Dedifferentiated amniotic fluid mesenchymal stem cell (primary cell): Measurements from ENCODE around the gene PDZRN3.

ENCODE experiments used
- DNase-seq: peaks from one replicate; pipeline ENCODE4 v3.0.0-alpha.2; 2016; ENCODE audit errors: extremely low spot score

PDZRN3 gene

DNA sequence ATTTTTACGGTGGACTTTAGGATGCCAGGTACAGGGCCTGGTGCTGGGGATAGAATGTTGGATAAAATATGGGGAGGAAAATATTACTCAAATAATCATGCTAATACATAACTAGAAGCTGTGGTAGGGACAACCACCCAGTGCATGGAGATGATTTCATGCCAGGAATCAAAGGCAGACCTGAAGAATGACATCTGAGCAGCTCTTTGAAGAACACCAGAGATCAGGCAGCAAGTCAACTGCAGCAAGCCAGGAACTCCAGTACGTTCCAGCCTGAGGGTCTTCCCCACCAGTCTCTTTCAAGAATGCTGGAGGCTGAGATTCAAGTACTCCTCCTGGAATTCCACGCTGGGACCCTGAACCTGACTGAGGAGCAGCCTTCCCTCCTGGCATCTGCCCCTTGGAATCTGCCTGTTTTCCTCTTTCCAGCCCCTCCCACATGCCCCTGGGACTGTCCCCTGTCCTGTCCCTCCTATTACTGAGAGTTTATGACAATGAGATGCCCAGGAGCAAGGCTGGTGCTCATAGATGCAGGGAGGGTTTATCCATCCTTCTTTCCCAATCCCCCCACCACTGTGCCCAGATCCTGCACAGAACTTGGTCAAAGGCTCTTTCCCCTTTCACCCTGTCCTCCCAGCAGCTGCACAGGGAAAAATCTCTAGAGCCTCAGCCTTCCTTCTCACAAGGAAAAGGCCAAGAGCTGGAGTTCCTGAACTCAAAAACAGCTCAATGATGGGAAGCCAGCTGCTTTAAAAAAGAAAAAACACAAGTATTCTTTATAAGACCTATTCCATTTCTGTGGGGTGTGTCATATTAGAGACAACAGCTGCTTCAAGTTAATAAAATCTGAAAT, 68.0 kb downstream of the PDZRN3 start:
- no peak for DNase-seq

GRCh38 chr3:73555076-73555475, 69.7 kb downstream of the PDZRN3 start:
- no peak for DNase-seq

DNA sequence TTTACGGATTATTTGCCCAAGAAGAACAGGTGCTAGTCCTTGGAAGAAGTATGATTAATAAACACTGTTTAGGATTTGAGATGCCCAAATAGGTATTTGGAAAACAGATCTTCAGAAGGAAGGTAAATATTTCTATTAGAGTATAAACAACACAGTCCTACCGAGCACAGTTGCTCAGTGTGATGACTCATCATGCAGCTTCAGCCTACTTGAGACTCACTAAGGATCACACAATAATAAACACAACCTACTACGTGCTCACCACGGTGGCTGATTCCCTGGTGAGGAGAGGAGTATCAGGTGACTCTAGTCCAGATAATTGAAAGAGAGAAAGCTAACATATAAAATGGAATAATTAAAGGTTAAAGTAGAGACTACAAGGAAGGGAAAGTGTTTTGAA, 72.0 kb downstream of the PDZRN3 start:
- DNase-seq, result no peak

- no peak for DNase-seq
Observed at GRCh38 chr3:73550032-73550431, 74.7 kb downstream of the PDZRN3 start.

- DNase-seq, result no peak
Observed at GRCh38 chr3:73549051-73549600, 75.6 kb downstream of the PDZRN3 start.

DNA sequence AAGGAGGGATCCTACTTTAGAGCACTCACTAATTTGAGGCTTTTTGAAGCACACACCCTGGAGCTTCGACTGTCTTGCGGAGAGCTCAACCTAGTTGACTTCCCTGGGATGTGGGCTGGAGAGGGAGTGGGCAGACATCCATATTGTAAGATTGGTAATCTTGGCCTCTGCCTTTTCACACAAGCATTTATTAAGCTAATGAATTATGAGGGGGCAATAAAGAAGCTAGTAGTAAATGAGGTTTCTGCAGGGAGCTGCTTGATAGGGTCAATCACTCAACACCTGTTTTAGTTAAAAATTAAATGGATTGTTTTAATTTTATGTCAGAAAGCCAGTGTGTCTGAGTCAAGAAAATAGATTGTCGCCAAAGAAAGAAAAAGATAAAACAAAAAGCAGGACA, 76.3 kb downstream of the PDZRN3 start:
- DNase-seq, result no peak

GRCh38 chr3:73547427-73548248, 77.1 kb downstream of the PDZRN3 start:
- DNase-seq, result peak; percentile 89

GRCh38 chr3:73546961-73547360, 77.8 kb downstream of the PDZRN3 start:
- peak; percentile 83 for DNase-seq

DNA sequence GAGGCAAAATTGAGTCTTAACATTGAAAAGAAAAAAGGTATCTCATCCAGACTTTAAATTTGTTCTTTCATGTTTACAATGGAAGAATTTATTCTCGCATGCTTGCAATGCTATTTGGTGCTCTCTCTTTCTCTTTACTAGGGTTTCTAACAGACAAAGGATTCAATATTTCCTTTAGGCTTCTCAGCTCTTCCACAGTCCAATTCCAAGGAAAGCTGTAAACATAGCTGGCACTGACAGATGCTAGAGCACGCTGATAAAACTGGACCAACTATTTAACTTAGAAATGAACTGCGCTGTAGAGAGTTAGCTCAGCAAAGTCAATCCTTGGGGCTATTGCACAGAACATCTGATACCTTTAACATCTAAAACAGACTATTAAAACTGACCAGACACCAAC, 81.3 kb downstream of the PDZRN3 start:
- DNase-seq, result no peak

GRCh38 chr3:73542136-73542535, 82.6 kb downstream of the PDZRN3 start:
- DNase-seq, result no peak

- no peak for DNase-seq
Observed at GRCh38 chr3:73540969-73541740, 83.6 kb downstream of the PDZRN3 start.

- DNase-seq, result no peak
Observed at GRCh38 chr3:73538486-73538885, 86.3 kb downstream of the PDZRN3 start.

DNA sequence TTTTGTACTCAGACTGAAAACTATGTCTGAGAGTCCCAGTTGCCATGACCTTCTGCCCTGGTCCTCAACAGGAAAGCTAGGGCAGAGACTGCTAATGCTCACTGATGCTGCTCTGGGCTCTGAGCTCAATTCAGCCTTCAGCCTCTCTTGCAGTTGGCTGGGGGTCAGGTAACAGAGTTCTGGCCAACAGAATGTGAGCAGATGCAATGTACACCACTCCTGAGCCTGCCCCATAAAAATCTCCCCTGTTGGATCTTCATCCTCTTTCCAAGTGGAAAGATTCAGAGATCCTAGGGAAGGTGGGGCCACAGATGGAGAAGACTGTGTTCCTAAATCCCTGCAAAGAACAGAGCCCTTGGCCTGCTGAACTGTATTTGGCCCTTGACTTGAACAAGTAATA, 87.8 kb downstream of the PDZRN3 start:
- DNase-seq, result no peak

DNA sequence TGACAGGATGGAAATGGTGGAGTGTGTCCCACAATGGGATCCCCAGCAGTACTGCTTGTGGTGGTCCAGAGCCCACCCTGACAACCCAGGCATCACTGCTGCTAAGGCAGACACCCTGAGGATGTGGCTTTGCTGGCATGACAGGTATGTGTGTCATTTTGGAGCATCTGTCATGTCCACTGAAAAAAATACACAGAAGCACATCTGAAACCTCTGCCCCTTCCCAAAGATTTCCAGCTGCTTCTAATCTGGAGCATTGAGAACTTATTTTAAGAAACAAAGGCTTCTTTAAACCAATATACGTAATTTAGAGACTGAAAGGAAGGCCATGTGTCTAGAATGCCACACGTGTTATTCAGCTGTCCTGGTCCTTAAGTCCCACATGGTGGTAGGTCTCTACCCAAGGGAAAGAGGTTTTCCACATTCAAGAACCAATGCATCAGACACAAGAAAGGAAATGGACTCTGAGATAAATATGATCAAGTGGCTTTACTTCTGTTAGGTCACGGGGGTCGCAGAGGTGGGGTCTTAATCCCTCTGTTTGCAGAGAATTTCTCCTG, 88.3 kb downstream of the PDZRN3 start:
- DNase-seq, result no peak

GRCh38 chr3:73535931-73536330, 88.8 kb downstream of the PDZRN3 start:
- DNase-seq, result no peak

- no peak for DNase-seq
Observed at GRCh38 chr3:73535137-73535536, 89.6 kb downstream of the PDZRN3 start.

- no peak for DNase-seq
Observed at GRCh38 chr3:73530022-73530396, 94.7 kb downstream of the PDZRN3 start.

DNA sequence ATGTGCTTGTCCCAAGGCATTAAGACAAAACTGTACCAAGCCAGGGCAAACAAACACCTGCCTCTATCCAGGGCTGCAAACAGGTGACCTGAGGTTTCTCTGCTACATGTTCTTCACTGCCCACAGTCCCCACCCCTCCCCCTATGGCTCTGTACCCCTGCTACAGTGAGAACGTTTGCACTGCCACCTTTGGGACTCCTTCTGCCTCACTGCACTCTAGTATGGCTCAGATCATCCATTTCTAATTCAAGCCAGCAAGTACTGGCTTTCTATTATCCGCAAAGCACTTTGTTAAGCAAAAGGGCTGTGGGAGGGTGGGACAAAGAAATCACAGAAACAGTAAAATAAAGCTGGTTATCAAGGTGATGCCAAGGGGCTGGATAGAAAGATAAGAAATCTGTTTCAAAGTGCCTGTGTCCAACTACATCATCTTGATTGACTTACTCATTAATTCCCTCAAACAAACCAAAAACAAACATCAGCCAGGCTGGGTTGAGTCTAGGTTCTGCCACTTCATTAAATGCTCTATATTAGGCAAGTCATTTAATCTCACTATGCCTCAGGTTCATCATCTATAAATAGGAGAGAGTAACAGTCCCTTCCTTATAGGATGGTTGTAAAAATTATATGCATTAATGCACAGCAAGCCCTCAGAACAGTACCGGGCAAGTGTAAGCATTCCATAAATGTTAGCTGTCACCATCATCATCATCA, 95.3 kb downstream of the PDZRN3 start:
- no peak for DNase-seq

GRCh38 chr3:73525591-73525990, 99.2 kb downstream of the PDZRN3 start:
- no peak for DNase-seq

GRCh38 chr3:73523661-73524060, 101.1 kb downstream of the PDZRN3 start:
- no peak for DNase-seq

DNA sequence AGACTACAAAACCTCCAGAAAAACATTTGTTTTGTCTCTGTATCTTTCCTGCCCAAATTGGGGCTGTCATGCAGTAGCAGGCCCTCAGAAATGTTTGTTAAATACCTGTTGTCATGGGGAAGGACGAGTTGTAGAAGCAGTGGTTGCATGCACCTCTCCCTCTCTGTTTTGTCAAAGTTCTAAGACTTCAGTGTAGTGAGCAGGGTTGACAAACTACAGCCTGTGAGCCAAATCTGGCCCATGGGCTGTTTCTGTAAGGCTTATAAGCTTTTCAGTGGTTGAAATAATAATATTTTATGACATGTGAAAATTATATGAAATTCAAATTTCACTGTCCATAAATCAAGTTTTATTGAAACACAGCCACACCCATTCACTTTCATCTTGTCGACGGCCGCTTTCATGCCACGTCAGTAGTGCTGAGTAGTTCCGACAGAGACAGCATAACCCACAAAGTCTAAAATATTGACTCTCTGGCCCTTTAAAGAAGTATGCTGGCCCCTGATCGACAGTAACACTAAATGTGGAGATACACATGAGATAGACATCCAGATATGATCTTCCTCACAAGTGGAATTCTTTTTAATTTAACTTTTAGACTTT, 102.9 kb downstream of the PDZRN3 start:
- DNase-seq, result no peak
